Measurements from ENCODE around the gene MXI1.

DNA sequence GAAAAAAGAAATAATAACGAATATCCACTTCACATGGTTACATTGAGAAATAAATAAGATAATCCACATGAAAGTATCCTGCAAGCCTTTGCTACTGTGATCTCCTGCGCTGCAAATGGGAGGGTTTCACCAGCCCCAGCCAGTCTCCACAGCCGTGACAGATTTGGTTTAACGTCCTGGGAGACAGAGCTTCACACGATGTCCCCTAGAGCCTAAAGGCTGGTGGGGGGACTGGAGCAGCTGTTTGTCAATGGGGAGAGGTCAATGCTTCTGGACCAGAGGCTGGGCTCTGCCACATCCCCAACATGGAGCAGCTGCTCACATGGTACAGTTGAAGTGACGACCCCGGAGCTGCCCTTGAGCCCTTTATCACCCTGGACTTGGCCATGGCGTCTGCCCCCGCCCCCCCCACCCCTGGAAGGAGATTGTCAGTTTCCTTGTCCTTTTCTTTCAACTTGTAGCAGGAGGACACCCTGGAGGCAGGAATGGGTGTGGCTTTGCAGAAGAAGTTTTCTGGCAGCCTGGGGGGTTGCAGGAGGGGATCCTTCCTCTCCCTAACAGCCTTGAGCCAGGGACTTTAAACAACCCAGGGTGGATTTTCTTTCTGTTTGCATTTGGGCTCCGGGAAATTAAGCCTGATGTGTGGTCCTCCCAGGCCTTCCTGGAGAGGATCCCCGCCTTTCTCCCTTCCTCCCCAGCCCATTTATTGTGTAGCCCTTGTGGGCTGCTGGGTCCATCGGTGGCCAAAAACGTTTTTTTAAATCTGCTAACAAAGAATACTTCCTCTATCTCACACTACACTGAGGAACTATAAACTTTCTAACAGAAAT, 37.0 kb upstream of the MXI1 start:
- TF ChIP-seq, protein P1, sequence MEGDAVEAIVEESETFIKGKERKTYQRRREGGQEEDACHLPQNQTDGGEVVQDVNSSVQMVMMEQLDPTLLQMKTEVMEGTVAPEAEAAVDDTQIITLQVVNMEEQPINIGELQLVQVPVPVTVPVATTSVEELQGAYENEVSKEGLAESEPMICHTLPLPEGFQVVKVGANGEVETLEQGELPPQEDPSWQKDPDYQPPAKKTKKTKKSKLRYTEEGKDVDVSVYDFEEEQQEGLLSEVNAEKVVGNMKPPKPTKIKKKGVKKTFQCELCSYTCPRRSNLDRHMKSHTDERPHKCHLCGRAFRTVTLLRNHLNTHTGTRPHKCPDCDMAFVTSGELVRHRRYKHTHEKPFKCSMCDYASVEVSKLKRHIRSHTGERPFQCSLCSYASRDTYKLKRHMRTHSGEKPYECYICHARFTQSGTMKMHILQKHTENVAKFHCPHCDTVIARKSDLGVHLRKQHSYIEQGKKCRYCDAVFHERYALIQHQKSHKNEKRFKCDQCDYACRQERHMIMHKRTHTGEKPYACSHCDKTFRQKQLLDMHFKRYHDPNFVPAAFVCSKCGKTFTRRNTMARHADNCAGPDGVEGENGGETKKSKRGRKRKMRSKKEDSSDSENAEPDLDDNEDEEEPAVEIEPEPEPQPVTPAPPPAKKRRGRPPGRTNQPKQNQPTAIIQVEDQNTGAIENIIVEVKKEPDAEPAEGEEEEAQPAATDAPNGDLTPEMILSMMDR (IDR thresholded peaks at IDR 0.05): no peak
- no peak for TF ChIP-seq POLR2A (IDR thresholded peaks at IDR 0.05)
